Trophoblast cell (in vitro differentiated cells and primary cell): ENCODE data around the gene SLC16A13.
"Not testable (repeated sequence)": the region's sequence is repeated elsewhere in the genome, so short reads cannot be mapped to it uniquely, and the experiment has no call there.

Experiments
- DNase-seq, 2 donors: peaks; one replicate each; pipeline ENCODE4 v3.0.0-alpha.2; 2016
- H2AFZ ChIP-seq: 2 replicates; pipeline ENCODE4 v1.6.1; 2013; ENCODE audit warnings: low read length, moderate library complexity, mild to moderate bottlenecking; ENCODE audit not compliant: insufficient read depth, poor library complexity
- H2AK5ac ChIP-seq: 2 replicates; pipeline ENCODE4 v1.6.1; 2013; ENCODE audit warnings: mild to moderate bottlenecking, low read length
- H2BK120ac ChIP-seq: 2 replicates; pipeline ENCODE4 v1.6.1; 2013; ENCODE audit warnings: low read length, mild to moderate bottlenecking, moderate library complexity; ENCODE audit not compliant: insufficient read depth, poor library complexity
- H2BK12ac ChIP-seq: 2 replicates; pipeline ENCODE4 v1.6.1; 2013; ENCODE audit warnings: mild to moderate bottlenecking, low read length, moderate library complexity
- H2BK5ac ChIP-seq: 2 replicates; pipeline ENCODE4 v1.6.1; 2013; ENCODE audit warnings: low read length, low read depth, moderate library complexity, mild to moderate bottlenecking; ENCODE audit not compliant: poor library complexity
- H3K14ac ChIP-seq: 2 replicates; pipeline ENCODE4 v1.6.1; 2013; ENCODE audit warnings: mild to moderate bottlenecking, low read length
- H3K18ac ChIP-seq: 2 replicates; pipeline ENCODE4 v1.6.1; 2013; ENCODE audit warnings: mild to moderate bottlenecking, low read length
- H3K23ac ChIP-seq: 2 replicates; pipeline ENCODE4 v1.6.1; 2013; ENCODE audit warnings: low read length
- H3K27ac ChIP-seq: 2 replicates; pipeline ENCODE4 v1.5.1; 2013; ENCODE audit warnings: low read depth, mild to moderate bottlenecking, inconsistent platforms, low read length, moderate library complexity
- H3K27me3 ChIP-seq: 2 replicates; pipeline ENCODE4 v1.6.1; 2013; ENCODE audit warnings: inconsistent platforms, mild to moderate bottlenecking, low read length, moderate library complexity; ENCODE audit not compliant: insufficient read depth
- H3K36me3 ChIP-seq, 2 experiments: 1 replicate in 1 of 2; 2 replicates in 1 of 2; pipeline ENCODE4 v1.6.1; 2013; ENCODE audit warnings: low read length in 2 of 2, mild to moderate bottlenecking in 2 of 2, moderate library complexity in 1 of 2; ENCODE audit not compliant: insufficient read depth in 2 of 2, control insufficient read depth in 1 of 2
- H3K4ac ChIP-seq: 2 replicates; pipeline ENCODE4 v1.6.1; 2013; ENCODE audit warnings: low read depth, mild to moderate bottlenecking, low read length, moderate library complexity
- H3K4me1 ChIP-seq, 2 experiments: 1 replicate in 1 of 2; 2 replicates in 1 of 2; pipeline ENCODE4 v1.6.1; 2013; ENCODE audit warnings: low read length in 2 of 2, mild to moderate bottlenecking in 2 of 2, moderate library complexity in 1 of 2; ENCODE audit not compliant: insufficient read depth in 2 of 2, control insufficient read depth in 1 of 2
- H3K4me2 ChIP-seq: 2 replicates; pipeline ENCODE4 v1.6.1; 2013; ENCODE audit warnings: inconsistent platforms, mild to moderate bottlenecking, low read length, moderate library complexity
- H3K4me3 ChIP-seq: 2 replicates; pipeline ENCODE4 v1.5.1; 2013; ENCODE audit warnings: mild to moderate bottlenecking, low read depth, low read length, inconsistent platforms
- H3K79me1 ChIP-seq: one replicate; pipeline ENCODE4 v1.6.1; 2013; ENCODE audit warnings: low read length
- H3K79me2 ChIP-seq: 2 replicates; pipeline ENCODE4 v1.6.1; 2013; ENCODE audit warnings: low read length, mild to moderate bottlenecking; ENCODE audit not compliant: control insufficient read depth, insufficient read depth, poor library complexity
- H3K9ac ChIP-seq: 2 replicates; pipeline ENCODE4 v1.6.1; 2013; ENCODE audit warnings: mild to moderate bottlenecking, low read length
- H3K9me3 ChIP-seq: 2 replicates; pipeline ENCODE4 v1.6.1; 2013; ENCODE audit warnings: low read depth, mild to moderate bottlenecking, control low read depth, inconsistent platforms, low read length; ENCODE audit not compliant: insufficient read depth
- H4K12ac ChIP-seq: 2 replicates; pipeline ENCODE4 v1.6.1; 2013; ENCODE audit warnings: low read depth, mild to moderate bottlenecking, low read length, moderate library complexity
- H4K8ac ChIP-seq: 2 replicates; pipeline ENCODE4 v1.6.1; 2013; ENCODE audit warnings: low read depth, mild to moderate bottlenecking, low read length, moderate library complexity
- H4K91ac ChIP-seq: one replicate; pipeline ENCODE4 v1.6.1; 2013; ENCODE audit warnings: low read depth, mild to moderate bottlenecking, low read length, moderate library complexity
- WGBS: extraction: QIAGEN DNeasy Blood & Tissue Kit; methylation state at CpG from one replicate; pipeline ENCODE4 v1.1.7; 2013; ENCODE audit warnings: missing lambda C conversion rate; ENCODE audit not compliant: insufficient read length, insufficient coverage; ENCODE audit errors: extremely low coverage; 5-methylcytosine and 5-hydroxymethylcytosine counted together

Gene SLC16A13

DNA sequence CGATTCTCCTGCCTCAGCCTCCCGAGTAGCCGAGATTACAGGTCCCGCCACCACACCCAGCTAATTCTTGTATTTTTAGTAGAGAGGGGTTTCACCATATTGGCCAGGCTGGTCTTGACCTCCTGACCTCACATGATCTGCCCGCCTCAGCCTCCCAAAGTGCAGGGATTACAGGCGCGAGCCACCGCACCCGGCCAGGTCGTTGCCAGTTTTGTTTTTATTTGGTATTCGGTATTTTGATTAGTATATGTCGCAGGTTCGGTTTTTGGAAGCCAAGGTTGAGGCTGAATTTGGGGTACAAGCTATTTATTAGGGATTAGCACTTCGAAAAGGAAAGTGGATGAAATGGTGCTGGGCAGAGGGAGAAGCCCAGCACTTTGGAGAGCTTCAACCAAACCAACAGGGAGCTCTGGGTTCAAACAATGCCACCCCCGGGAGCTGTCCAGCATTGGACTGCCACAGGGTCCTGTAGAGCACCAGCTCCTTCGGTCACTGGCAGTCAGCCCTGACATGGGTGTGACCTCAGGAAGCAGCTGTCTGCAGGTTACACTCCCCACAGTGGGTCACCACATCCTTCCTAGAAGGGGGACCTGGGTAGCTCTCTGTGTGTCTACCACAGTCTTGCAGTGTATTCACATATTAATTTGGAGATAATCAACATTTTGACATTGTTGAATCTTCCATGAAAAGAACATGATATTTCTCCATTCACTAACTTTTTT lies 45.7 kb downstream of the SLC16A13 start:
- Histone ChIP-seq H3K27ac (no peak overlapping the region), H3K4me2 (no peak overlapping the region), H3K27me3 (no peaks in the 10 kb centered on the region), H3K9me3 (no peaks in the 10 kb centered on the region), H3K9ac (no peak overlapping the region), H2BK12ac (no peak overlapping the region), H4K12ac (no peak overlapping the region), H3K14ac (no peak overlapping the region), H3K4ac (no peak overlapping the region), H3K18ac (no peak overlapping the region), H3K4me1 (no peaks in the 10 kb centered on the region), H2AFZ (no peak overlapping the region), H3K4me3 (no peak overlapping the region), H4K8ac (no peak overlapping the region), H2BK5ac (no peak overlapping the region), H3K79me1 (no peaks in the 10 kb centered on the region), H3K36me3 (no peaks in the 10 kb centered on the region), H2BK120ac (no peak overlapping the region), H3K79me2 (no peaks in the 10 kb centered on the region), H2AK5ac (no peak overlapping the region), H3K23ac (no peak overlapping the region), H4K91ac (no peak overlapping the region)
- WGBS, result no CpG with 5 or more reads among the region's 16 CpGs
- no peak for DNase-seq

DNA sequence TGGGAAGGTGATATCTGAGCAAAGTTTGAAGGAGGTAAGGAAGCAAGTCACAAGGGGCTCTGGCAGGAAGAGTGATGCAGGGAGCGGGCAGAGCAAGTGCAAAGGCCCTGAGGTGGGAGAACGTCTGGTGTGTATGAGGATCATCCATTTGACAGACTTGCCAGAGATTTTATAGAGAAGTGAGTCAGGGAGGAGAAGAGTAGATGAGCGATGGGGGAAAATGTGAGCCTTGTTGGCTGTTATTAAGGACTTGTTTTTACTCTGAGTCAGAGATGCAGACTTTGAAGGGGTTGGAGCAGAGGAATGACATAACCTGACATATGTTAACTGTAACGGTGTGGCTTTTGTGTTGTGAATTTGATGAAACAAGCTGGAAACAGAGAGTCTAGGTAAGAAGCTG lies 47.8 kb downstream of the SLC16A13 start:
- Histone ChIP-seq H3K27ac (no peak overlapping the region), H2BK5ac (no peak overlapping the region), H3K18ac (no peak overlapping the region), H2AK5ac (no peak overlapping the region), H3K14ac (no peak overlapping the region), H4K8ac (no peak overlapping the region), H3K4me2 (no peak overlapping the region), H3K4me1 (no peaks in the 10 kb centered on the region), H2BK120ac (no peak overlapping the region), H3K4me3 (no peak overlapping the region), H3K27me3 (no peaks in the 10 kb centered on the region), H2BK12ac (no peak overlapping the region), H4K12ac (no peak overlapping the region), H3K79me2 (no peaks in the 10 kb centered on the region), H3K9ac (no peak overlapping the region), H3K36me3 (no peaks in the 10 kb centered on the region), H3K9me3 (no peaks in the 10 kb centered on the region), H3K4ac (no peak overlapping the region), H2AFZ (no peak overlapping the region), H3K79me1 (no peaks in the 10 kb centered on the region), H4K91ac (no peak overlapping the region), H3K23ac (no peak overlapping the region)
- no peak for DNase-seq
- no CpG with 5 or more reads among the region's 4 CpGs for WGBS

DNA sequence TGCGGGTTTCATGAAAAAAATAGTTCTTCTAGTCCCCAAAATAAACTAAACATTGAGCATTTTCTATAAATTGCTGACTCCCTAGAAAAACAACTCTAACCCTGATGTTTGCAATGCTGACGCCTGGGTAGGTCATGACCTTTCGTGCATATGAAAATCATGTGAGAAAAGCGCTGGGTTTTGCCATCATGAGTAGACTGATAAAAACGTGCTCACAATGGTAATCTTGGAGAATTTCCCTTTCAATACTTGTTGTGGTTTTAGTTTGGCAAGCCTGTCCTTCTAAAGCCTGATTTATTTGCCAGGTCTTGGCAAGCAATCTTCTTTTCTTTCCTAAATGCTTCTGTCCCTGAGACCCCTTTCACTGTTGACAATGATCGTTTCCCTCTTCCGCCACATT lies 48.3 kb downstream of the SLC16A13 start:
- Histone ChIP-seq H3K14ac (no peak overlapping the region), H4K12ac (no peak overlapping the region), H3K4ac (no peak overlapping the region), H2BK12ac (no peak overlapping the region), H2BK120ac (no peak overlapping the region), H3K27ac (no peak overlapping the region), H4K91ac (no peak overlapping the region), H3K79me1 (no peaks in the 10 kb centered on the region), H3K4me1 (no peaks in the 10 kb centered on the region), H3K9ac (no peak overlapping the region), H3K36me3 (no peaks in the 10 kb centered on the region), H2AK5ac (no peak overlapping the region), H3K4me2 (no peak overlapping the region), H3K79me2 (no peaks in the 10 kb centered on the region), H3K27me3 (no peaks in the 10 kb centered on the region), H3K23ac (no peak overlapping the region), H3K9me3 (no peaks in the 10 kb centered on the region), H2AFZ (no peak overlapping the region), H4K8ac (no peak overlapping the region), H3K4me3 (no peak overlapping the region), H3K18ac (no peak overlapping the region), H2BK5ac (no peak overlapping the region)
- DNase-seq, result peak in 1 of 2 donors; percentile 5
- WGBS, result no CpG with 5 or more reads among the region's 7 CpGs

DNA sequence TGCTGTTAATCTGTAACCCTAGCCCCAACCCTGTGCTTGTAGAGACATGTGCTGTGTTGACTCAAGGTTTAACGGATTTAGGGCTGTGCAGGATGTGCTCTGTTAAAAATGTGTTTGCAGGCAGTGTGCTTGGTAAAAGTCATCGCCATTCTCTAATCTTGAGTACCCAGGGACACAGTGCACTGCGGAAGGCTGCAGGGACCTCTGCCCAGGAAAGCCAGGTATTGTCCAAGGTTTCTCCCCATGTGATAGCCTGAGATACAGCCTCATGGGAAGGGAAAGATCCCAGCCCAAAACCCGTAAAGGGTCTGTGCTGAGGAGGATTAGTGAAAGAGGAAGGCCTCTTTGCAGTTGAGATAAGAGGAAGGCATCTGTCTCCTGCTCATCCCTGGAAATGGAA lies 52.6 kb downstream of the SLC16A13 start:
- not testable (repeated sequence) for H3K27me3 ChIP-seq, H2BK120ac ChIP-seq, H2AFZ ChIP-seq, H3K36me3 ChIP-seq, H4K12ac ChIP-seq, H3K4me2 ChIP-seq, H3K4me1 ChIP-seq, DNase-seq, H3K79me2 ChIP-seq, H2BK12ac ChIP-seq, H3K4ac ChIP-seq, H4K8ac ChIP-seq, H2AK5ac ChIP-seq, H3K23ac ChIP-seq, H2BK5ac ChIP-seq, H3K9ac ChIP-seq, H3K4me3 ChIP-seq, H3K27ac ChIP-seq, H3K14ac ChIP-seq, H3K79me1 ChIP-seq, H4K91ac ChIP-seq, H3K9me3 ChIP-seq, H3K18ac ChIP-seq
- WGBS, result no CpG with 5 or more reads among the region's 4 CpGs
